CD8-positive, alpha-beta memory T cell (primary cell): Measurements from ENCODE around the gene PROKR1. TPM values are rescaled to one million over a fixed set of nuclear protein-coding genes. Genes with fewer than 3 reads are reported as not detected.

ENCODE experiments used
- CTCF ChIA-PET: fragments of 350-600 bp; sonication (Branson Sonifier 250); formaldehyde crosslinking; loops from one replicate; lab custom pipeline; 2021; ENCODE audit warnings: antibody characterized with exemption; lab: Charles Lee
- POLR2A ChIA-PET: fragments of 350-600 bp; sonication (Branson Sonifier 250); formaldehyde crosslinking; loops from one replicate; lab custom pipeline; 2021; ENCODE audit warnings: antibody characterized with exemption; lab: Charles Lee
- DNase-seq, 5 donors: peaks; one replicate each; pipeline versions ENCODE4 v3.0.0 to v3.0.0-alpha.2; 2020 to 2022; ENCODE audit warnings: mixed read lengths in 1 of 5
- H3K27ac ChIP-seq: one replicate; pipeline ENCODE4 v1.7.0; 2013; ENCODE audit warnings: low read depth, mild to moderate bottlenecking, low read length, moderate library complexity
- H3K27me3 ChIP-seq: 2 replicates; pipeline ENCODE4 v1.7.0; 2013; ENCODE audit warnings: low read length, mild to moderate bottlenecking; ENCODE audit not compliant: insufficient read depth, poor library complexity, severe bottlenecking
- H3K36me3 ChIP-seq: 2 replicates; pipeline ENCODE4 v1.7.0; 2013; ENCODE audit warnings: mild to moderate bottlenecking, low read length, moderate library complexity; ENCODE audit not compliant: insufficient read depth
- H3K4me1 ChIP-seq: 2 replicates; pipeline ENCODE4 v1.7.0; 2013; ENCODE audit warnings: mild to moderate bottlenecking, low read length, moderate library complexity; ENCODE audit not compliant: insufficient read depth
- H3K4me3 ChIP-seq: 2 replicates; pipeline ENCODE4 v1.7.0; 2013; ENCODE audit warnings: mild to moderate bottlenecking, low read length
- H3K9me3 ChIP-seq: 2 replicates; pipeline ENCODE4 v1.7.0; 2013; ENCODE audit warnings: mild to moderate bottlenecking, low read length
- H3K27ac Mint-ChIP-seq, 8 donors: one replicate each; pipeline ENCODE4 v1.8.0; 2020 to 2021; ENCODE audit warnings: mixed read lengths in 8 of 8, mild to moderate bottlenecking in 6 of 8, inconsistent platforms in 3 of 8, moderate library complexity in 3 of 8
- H3K27me3 Mint-ChIP-seq, 2 donors: one replicate each; pipeline ENCODE4 v1.8.0; 2020 to 2021; ENCODE audit warnings: mixed read lengths in 2 of 2, mild to moderate bottlenecking in 1 of 2, moderate library complexity in 1 of 2
- H3K36me3 Mint-ChIP-seq, 3 donors: one replicate each; pipeline ENCODE4 v1.8.0; 2020 to 2021; ENCODE audit warnings: mixed read lengths in 3 of 3, inconsistent platforms in 1 of 3, mild to moderate bottlenecking in 1 of 3
- H3K4me1 Mint-ChIP-seq, 3 donors: one replicate each; pipeline ENCODE4 v1.8.0; 2020 to 2021; ENCODE audit warnings: mixed read lengths in 3 of 3, inconsistent platforms in 1 of 3, mild to moderate bottlenecking in 1 of 3
- H3K4me3 Mint-ChIP-seq, 7 donors: one replicate each; pipeline ENCODE4 v1.8.0; 2020 to 2021; ENCODE audit warnings: mixed read lengths in 7 of 7, mild to moderate bottlenecking in 6 of 7, moderate library complexity in 4 of 7, inconsistent platforms in 2 of 7
- H3K9me3 Mint-ChIP-seq, 5 donors: one replicate each; pipeline ENCODE4 v1.8.0; 2020 to 2022; ENCODE audit warnings: mixed read lengths in 5 of 5, mild to moderate bottlenecking in 3 of 5, moderate library complexity in 2 of 5, inconsistent platforms in 1 of 5
- polyA plus RNA-seq: library from polyadenylated mRNA; unstranded; fragments of 300-500 nt; fragmentation: Illumina TruSeq; gene quantifications from one replicate; pipeline ENCODE4 v1.2.3, GENCODE V29; 2021
- total RNA-seq, 2 experiments: library from RNA; stranded (reverse); gene quantifications; one replicate each; pipeline ENCODE4 v1.2.3, GENCODE V29; 2021

The PROKR1 gene
- total and polyA plus RNA-seq, 3 experiments from 2014 or later, result 0.09 TPM; not detected in 2

DNA sequence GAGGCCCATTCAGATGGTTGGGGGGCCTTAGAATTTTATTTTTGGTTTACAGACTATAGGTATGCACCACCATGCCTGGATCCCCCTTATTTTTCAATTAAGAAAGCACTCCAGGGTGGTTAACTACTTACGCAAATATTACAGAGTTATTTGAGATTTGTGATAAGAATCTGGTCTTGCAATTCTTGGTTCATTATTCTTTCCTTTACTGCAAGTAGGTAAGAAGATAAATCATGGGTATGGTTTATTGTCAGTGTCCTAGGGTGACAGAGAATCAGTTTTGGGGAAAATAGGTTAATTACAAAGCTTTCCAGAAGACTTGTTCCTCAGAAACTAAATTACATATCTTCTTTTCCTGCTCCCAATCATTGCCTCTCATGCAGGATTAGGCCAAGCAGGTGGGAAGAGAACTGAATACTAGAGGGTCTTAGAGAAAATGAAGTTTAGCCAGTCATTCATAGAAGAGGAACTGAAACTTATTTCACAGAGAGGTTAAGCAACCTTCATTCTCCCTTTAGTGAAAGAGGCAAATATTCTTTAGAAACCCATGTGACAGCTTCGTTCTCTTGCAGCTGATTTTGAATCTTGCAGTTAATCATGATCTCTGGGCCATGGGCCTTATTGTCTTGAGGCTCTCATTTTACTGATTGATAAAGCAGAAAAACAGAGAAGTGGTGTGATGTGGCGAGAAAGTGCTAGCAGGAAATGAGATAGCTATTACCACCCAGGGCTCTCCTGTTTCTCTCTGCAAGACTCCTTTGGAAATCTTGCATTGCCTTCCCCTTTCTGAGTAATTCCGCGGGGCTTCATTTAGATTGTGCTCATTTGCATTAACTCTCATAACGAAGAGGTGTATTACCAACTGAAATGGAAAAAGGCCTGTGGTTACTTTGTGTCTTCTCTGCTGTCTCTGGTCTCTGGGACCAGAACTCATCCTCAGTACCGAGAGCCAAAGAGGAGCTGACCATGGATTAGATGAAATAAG lies 46.5 kb downstream of the PROKR1 start:
- H3K27me3 ChIP-seq, result no peaks in the 10 kb centered on the region
- ChIA-PET POLR2A (no interaction called here), CTCF (interaction anchor here (1.2 to 1.7 kb wide), 2 partner anchors 19 to 62 kb away, joined by 4 to 5 read pairs; no protein-coding TSS in a partner anchor)
- peaks cover 0 to 4% (median 0%) of the 10 kb centered on the region in 3 donors for H3K36me3 Mint-ChIP-seq
- H3K27me3 Mint-ChIP-seq, result peaks cover 4 to 8% of the 10 kb centered on the region in 2 donors
- H3K27ac Mint-ChIP-seq, result no peak overlapping the region
- H3K36me3 ChIP-seq, result no peaks in the 10 kb centered on the region
- no peak overlapping the region for H3K4me3 Mint-ChIP-seq
- no peak overlapping the region for H3K27ac ChIP-seq
- DNase-seq, result no peak
- H3K4me1 ChIP-seq, result no peaks in the 10 kb centered on the region
- peaks cover 0 to 9% (median 9%) of the 10 kb centered on the region in 3 donors for H3K4me1 Mint-ChIP-seq
- no peaks in the 10 kb centered on the region for H3K9me3 ChIP-seq
- no peak overlapping the region for H3K4me3 ChIP-seq
- no peaks in the 10 kb centered on the region for H3K9me3 Mint-ChIP-seq

DNA sequence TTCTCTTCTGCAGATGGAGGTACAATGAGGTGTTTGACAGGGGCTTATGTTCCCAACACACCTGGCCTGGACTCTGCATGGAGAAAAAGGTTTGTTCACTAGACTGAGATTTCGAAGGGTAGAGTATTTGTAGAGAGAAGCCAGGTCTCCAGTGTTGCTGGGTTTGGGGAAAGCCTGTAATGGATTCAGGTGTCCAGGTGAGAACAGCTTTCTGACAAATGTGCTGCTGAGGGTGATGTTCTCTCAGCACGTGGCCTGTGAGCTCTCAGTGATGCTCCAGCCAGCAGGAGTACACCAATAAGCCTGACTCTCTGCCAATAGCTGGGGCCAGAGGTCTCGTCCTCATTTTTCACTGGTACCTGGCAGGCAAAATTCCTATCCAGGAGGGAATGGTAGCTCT lies 47.5 kb downstream of the PROKR1 start:
- no peaks in the 10 kb centered on the region for H3K36me3 ChIP-seq
- no peak overlapping the region for H3K4me3 Mint-ChIP-seq
- no peak for DNase-seq
- H3K27ac ChIP-seq, result no peak overlapping the region
- no peaks in the 10 kb centered on the region for H3K27me3 ChIP-seq
- CTCF ChIA-PET, result interaction anchor here (0.8 to 1.2 kb wide), 2 partner anchors 61 to 250 kb away, joined by 3 to 4 read pairs; no protein-coding TSS in a partner anchor
- no peaks in the 10 kb centered on the region for H3K4me1 ChIP-seq
- peaks cover 8% of the 10 kb centered on the region in 2 donors for H3K27me3 Mint-ChIP-seq
- peaks cover 0 to 4% (median 0%) of the 10 kb centered on the region in 3 donors for H3K36me3 Mint-ChIP-seq
- H3K9me3 Mint-ChIP-seq, result no peaks in the 10 kb centered on the region
- no peak overlapping the region for H3K27ac Mint-ChIP-seq
- H3K4me3 ChIP-seq, result no peak overlapping the region
- H3K9me3 ChIP-seq, result no peaks in the 10 kb centered on the region
- POLR2A ChIA-PET, result no interaction called here
- H3K4me1 Mint-ChIP-seq, result peaks cover 0 to 9% (median 9%) of the 10 kb centered on the region in 3 donors

DNA sequence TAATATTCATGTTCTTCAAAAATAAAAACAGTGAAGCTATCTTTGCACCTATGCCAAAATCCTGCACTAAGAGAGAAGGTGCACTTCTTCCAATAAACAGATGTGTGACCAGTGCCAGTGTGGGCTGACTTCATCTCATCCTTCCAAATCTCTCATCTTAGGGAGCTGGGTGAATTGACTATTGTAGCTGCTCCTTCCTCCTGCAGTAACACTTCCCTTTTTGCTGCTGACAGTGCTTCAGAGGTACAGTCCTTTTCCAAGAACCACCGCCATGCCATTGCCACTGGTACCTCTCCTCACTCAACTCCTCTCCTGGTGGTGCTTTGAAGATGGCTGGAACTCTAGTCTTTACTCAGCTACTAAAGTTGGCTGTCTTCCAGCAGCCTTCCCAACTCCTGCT lies 49.1 kb downstream of the PROKR1 start:
- no peaks in the 10 kb centered on the region for H3K9me3 Mint-ChIP-seq
- Histone ChIP-seq H3K9me3 (no peaks in the 10 kb centered on the region), H3K4me1 (no peaks in the 10 kb centered on the region), H3K27me3 (no peaks in the 10 kb centered on the region), H3K36me3 (no peaks in the 10 kb centered on the region), H3K27ac (no peak overlapping the region), H3K4me3 (no peak overlapping the region)
- H3K27me3 Mint-ChIP-seq, result peaks cover 10 to 11% of the 10 kb centered on the region in 2 donors
- no peak for DNase-seq
- CTCF ChIA-PET, result interaction anchor here (0.7 to 1.4 kb wide), 2 partner anchors 29 to 157 kb away, joined by 3 read pairs; no protein-coding TSS in a partner anchor
- peaks cover 0 to 9% (median 9%) of the 10 kb centered on the region in 3 donors for H3K4me1 Mint-ChIP-seq
- H3K4me3 Mint-ChIP-seq, result no peak overlapping the region
- POLR2A ChIA-PET, result no interaction called here
- H3K27ac Mint-ChIP-seq, result no peak overlapping the region
- peaks cover 0 to 13% (median 0%) of the 10 kb centered on the region in 3 donors for H3K36me3 Mint-ChIP-seq

- H3K27me3 Mint-ChIP-seq, result peaks cover 11 to 12% of the 10 kb centered on the region in 2 donors
- ChIA-PET CTCF (interaction anchor here (1.2 kb wide), 1 partner anchor 15 kb away, joined by 3 read pairs; no protein-coding TSS in a partner anchor), POLR2A (no interaction called here)
- no peak overlapping the region for H3K4me3 ChIP-seq
- H3K36me3 Mint-ChIP-seq, result peaks cover 0 to 13% (median 0%) of the 10 kb centered on the region in 3 donors
- no peak overlapping the region for H3K27ac ChIP-seq
- no peaks in the 10 kb centered on the region for H3K36me3 ChIP-seq
- no peaks in the 10 kb centered on the region for H3K9me3 ChIP-seq
- H3K9me3 Mint-ChIP-seq, result no peaks in the 10 kb centered on the region
- peaks cover 0 to 9% (median 9%) of the 10 kb centered on the region in 3 donors for H3K4me1 Mint-ChIP-seq
- H3K4me1 ChIP-seq, result no peaks in the 10 kb centered on the region
- DNase-seq, result no peak
- H3K27me3 ChIP-seq, result no peaks in the 10 kb centered on the region
- H3K4me3 Mint-ChIP-seq, result no peak overlapping the region
- H3K27ac Mint-ChIP-seq, result no peak overlapping the region
These were observed 50.6 kb downstream of the PROKR1 start for GRCh38 chr2:68693951-68694350.

DNA sequence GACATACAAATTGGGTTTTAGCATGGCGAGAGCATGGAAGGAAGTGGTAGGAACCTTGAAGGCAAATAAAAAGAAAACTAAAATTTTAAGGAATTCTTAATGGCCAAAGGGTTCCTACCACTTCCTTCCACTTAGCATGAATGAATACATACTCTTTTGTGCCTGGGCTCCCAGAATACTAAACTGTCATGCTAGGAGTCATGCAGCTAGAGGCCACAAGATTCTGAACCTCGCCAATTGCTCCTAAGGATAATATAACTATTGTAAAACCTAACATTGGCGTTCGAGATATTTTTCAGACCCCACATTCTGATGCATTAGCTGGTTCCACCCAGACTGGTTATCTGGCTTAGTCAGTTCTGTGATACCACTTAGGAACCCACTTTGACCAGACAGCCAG lies 52.6 kb downstream of the PROKR1 start:
- H3K9me3 ChIP-seq, result no peaks in the 10 kb centered on the region
- H3K27ac ChIP-seq, result no peak overlapping the region
- no peaks in the 10 kb centered on the region for H3K4me1 Mint-ChIP-seq
- H3K9me3 Mint-ChIP-seq, result peaks cover 0 to 7% (median 6%) of the 10 kb centered on the region in 5 donors
- POLR2A ChIA-PET, result no interaction called here
- no peak for DNase-seq
- H3K4me1 ChIP-seq, result no peaks in the 10 kb centered on the region
- CTCF ChIA-PET, result no interaction called here
- H3K36me3 Mint-ChIP-seq, result peaks cover 0 to 27% (median 0%) of the 10 kb centered on the region in 3 donors
- peaks cover 11 to 12% of the 10 kb centered on the region in 2 donors for H3K27me3 Mint-ChIP-seq
- H3K4me3 ChIP-seq, result no peak overlapping the region
- no peaks in the 10 kb centered on the region for H3K36me3 ChIP-seq
- H3K27me3 ChIP-seq, result no peaks in the 10 kb centered on the region
- no peak overlapping the region for H3K4me3 Mint-ChIP-seq
- H3K27ac Mint-ChIP-seq, result no peak overlapping the region

GRCh38 chr2:68696554-68696953 lies 53.2 kb downstream of the PROKR1 start:
- Mint-ChIP-seq H3K4me1 (peaks cover 0 to 1% (median under 1%) of the 10 kb centered on the region in 3 donors), H3K27me3 (peaks cover 11 to 12% of the 10 kb centered on the region in 2 donors), H3K36me3 (peaks cover 0 to 27% (median 0%) of the 10 kb centered on the region in 3 donors), H3K9me3 (peaks cover 0 to 7% (median 6%) of the 10 kb centered on the region in 5 donors), H3K27ac (no peak overlapping the region), H3K4me3 (no peak overlapping the region)
- ChIA-PET POLR2A (no interaction called here), CTCF (interaction anchor here (1.3 to 1.5 kb wide), 2 partner anchors 13 to 229 kb away, joined by 3 to 5 read pairs; no protein-coding TSS in a partner anchor)
- Histone ChIP-seq H3K36me3 (no peaks in the 10 kb centered on the region), H3K27me3 (no peaks in the 10 kb centered on the region), H3K27ac (no peak overlapping the region), H3K9me3 (no peaks in the 10 kb centered on the region), H3K4me3 (no peak overlapping the region), H3K4me1 (no peaks in the 10 kb centered on the region)
- no peak for DNase-seq

DNA sequence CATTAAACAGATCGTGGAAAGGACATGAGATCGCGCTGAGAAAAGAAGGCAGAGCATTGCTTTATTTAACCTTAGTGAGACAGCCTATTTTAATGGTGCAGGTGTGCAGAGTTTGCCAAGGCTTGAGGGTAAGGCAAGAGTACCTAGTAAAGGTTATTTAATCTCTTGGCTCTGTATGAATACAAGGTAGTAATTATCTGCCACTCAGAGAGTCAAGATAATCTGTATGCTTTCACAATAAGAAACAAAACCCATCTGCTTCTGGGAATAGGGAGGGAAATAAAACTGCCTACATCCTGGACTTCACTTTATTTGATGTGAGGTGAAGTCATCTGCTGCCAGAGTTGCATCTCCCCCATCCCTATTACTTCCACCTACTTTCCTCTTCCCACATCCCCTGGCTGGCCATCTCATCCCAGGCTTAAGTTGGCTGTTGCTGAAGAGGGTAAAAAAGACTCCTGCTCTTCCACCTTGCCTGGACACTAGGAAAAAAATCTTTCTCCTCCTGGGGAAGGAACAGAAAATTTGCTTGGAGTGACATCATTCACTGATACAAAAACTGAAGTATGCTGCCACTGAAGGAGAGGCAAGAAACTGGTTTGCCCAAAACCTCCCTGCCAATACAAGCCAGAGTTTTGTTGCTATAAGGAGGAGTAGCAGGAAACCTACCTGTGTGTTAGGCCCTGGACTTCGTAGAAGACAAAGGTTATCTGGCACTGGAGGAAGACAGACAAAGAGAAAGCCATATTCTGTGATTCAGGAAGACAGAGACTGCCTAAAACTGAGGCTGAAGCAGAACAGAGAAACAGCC lies 55.4 kb downstream of the PROKR1 start:
- Histone ChIP-seq H3K36me3 (no peaks in the 10 kb centered on the region), H3K4me3 (no peak overlapping the region), H3K4me1 (no peaks in the 10 kb centered on the region), H3K9me3 (no peaks in the 10 kb centered on the region), H3K27ac (no peak overlapping the region), H3K27me3 (no peaks in the 10 kb centered on the region)
- no peak for DNase-seq
- H3K27ac Mint-ChIP-seq, result no peak overlapping the region
- peaks cover 7 to 10% (median 10%) of the 10 kb centered on the region in 3 donors for H3K4me1 Mint-ChIP-seq
- ChIA-PET CTCF (interaction anchor here (1.0 to 1.9 kb wide), 2 partner anchors 10 to 227 kb away, joined by 6 read pairs; no protein-coding TSS in a partner anchor), POLR2A (no interaction called here)
- H3K4me3 Mint-ChIP-seq, result no peak overlapping the region
- H3K27me3 Mint-ChIP-seq, result peaks cover 7 to 11% of the 10 kb centered on the region in 2 donors
- H3K36me3 Mint-ChIP-seq, result peaks cover 0 to 24% (median 0%) of the 10 kb centered on the region in 3 donors
- H3K9me3 Mint-ChIP-seq, result peaks cover 0 to 7% (median 6%) of the 10 kb centered on the region in 5 donors
